Measurements from ENCODE around the gene SLC12A3.

The SLC12A3 gene

DNA sequence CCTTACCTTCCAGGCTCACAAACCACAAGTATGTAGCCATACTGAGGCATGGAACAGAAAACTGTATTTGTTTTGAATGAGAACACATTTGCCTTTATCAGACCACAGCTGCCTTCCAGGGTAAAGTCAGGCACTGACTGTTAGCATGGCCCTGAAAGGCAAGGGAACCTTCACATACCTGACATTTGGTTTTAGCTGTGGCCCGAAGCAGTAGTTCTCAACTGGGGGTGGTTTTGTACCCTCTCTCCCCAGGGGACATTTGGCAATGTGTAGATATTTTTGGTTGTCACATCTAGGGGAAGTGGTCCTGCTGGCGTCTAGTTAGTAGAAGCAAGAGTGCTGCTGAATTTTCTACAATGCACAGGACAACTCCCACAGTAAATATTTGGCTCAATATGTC lies 76.1 kb downstream of the SLC12A3 start:
- Histone ChIP-seq H3K27me3 (ENCODE audit: insufficient read depth, insufficient read length) (no peaks in the 10 kb centered on the region), H3K9ac (ENCODE audit: insufficient read length, low read depth) (no peak overlapping the region), H3K4me3 (ENCODE audit: insufficient read length, low read depth) (no peak overlapping the region), H3K9me3 (ENCODE audit: insufficient read depth, low read length) (no peaks in the 10 kb centered on the region), H3K4me1 (ENCODE audit: insufficient read depth, insufficient read length) (no peaks in the 10 kb centered on the region), H3K36me3 (ENCODE audit: insufficient read depth, insufficient read length, low read length) (peaks cover 90% of the 10 kb centered on the region)
- DNase-seq (ENCODE audit: low read depth, low spot score), result no peak
- TF ChIP-seq SUZ12 (IDR thresholded peaks at IDR 0.05; ENCODE audit: extremely low read depth, insufficient read depth, insufficient read length), result no peak
- no peak for TF ChIP-seq YY1 (IDR thresholded peaks at IDR 0.05; ENCODE audit: insufficient read depth, insufficient read length)
- TF ChIP-seq ZNF274 (IDR thresholded peaks at IDR 0.05; ENCODE audit: low read depth, low read length), result no peak

DNA sequence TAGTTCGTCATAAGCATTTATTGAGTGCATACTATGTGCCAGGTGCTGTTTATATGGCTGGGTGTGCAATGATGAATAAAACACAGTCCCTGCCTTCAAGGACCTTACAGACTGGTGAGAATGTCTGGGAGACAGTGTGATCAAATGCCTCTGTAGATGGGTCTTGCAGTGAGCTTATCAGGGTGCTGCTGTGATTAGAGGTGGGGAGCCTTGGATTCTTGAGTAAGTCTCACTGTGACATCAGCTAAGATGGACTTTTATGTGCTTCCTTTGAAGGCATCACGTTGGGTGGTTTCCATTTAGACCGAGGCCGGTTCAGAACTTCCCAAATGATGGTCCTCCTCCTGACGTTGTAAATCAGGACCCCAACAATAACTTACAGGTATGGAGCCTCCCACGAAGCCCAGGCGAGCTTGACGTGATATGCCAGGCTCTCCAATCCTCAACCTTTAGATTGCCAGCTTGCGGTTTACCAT lies 76.9 kb downstream of the SLC12A3 start:
- DNase-seq (ENCODE audit: low read depth, low spot score), result no peak
- no peak for TF ChIP-seq SUZ12 (IDR thresholded peaks at IDR 0.05; ENCODE audit: extremely low read depth, insufficient read depth, insufficient read length)
- TF ChIP-seq YY1 (IDR thresholded peaks at IDR 0.05; ENCODE audit: insufficient read depth, insufficient read length), result no peak
- no peak for TF ChIP-seq ZNF274 (IDR thresholded peaks at IDR 0.05; ENCODE audit: low read depth, low read length)
- no peaks in the 10 kb centered on the region for H3K9me3 ChIP-seq (ENCODE audit: insufficient read depth, low read length)
- H3K4me1 ChIP-seq (ENCODE audit: insufficient read depth, insufficient read length), result peaks cover 2% of the 10 kb centered on the region
- H3K27me3 ChIP-seq (ENCODE audit: insufficient read depth, insufficient read length), result no peaks in the 10 kb centered on the region
- no peak overlapping the region for H3K9ac ChIP-seq (ENCODE audit: insufficient read length, low read depth)
- no peak overlapping the region for H3K4me3 ChIP-seq (ENCODE audit: insufficient read length, low read depth)
- peaks cover 82% of the 10 kb centered on the region for H3K36me3 ChIP-seq (ENCODE audit: insufficient read depth, insufficient read length, low read length)

DNA sequence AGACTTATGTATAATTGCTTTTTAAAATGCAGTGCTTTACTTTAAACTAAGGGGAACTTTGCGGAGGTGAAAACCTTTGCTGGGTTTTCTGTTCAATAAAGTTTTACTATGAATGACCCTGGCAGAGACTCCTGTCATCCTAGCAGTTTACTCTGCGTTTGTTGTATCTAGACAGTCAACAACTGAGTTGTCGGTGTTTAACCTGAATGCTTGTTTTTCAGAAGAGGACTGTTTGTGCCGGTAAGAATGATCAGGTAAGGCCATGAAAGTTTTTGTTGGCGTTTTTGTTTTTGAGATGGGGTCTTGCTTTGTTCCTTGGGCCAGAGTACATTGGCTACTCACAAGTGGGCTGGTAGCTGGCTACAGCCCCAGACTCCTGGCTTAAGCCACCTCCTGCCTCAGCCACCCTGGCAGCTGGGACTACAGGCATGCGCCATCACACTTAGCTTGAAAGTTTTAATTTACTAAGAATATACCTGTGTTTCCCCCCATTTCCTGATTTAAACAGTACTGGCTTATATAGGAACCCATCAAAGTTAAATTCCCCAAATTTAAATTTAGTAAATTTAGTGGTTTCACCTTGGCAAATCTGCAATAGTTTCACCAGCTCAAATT lies 78.9 kb downstream of the SLC12A3 start:
- TF ChIP-seq ZNF274 (IDR thresholded peaks at IDR 0.05; ENCODE audit: low read depth, low read length) (no peak), SUZ12 (IDR thresholded peaks at IDR 0.05; ENCODE audit: extremely low read depth, insufficient read depth, insufficient read length) (no peak), YY1 (IDR thresholded peaks at IDR 0.05; ENCODE audit: insufficient read depth, insufficient read length) (no peak)
- Histone ChIP-seq H3K4me1 (ENCODE audit: insufficient read depth, insufficient read length) (peaks cover 3% of the 10 kb centered on the region), H3K9ac (ENCODE audit: insufficient read length, low read depth) (no peak overlapping the region), H3K27me3 (ENCODE audit: insufficient read depth, insufficient read length) (no peaks in the 10 kb centered on the region), H3K9me3 (ENCODE audit: insufficient read depth, low read length) (no peaks in the 10 kb centered on the region), H3K4me3 (ENCODE audit: insufficient read length, low read depth) (no peak overlapping the region), H3K36me3 (ENCODE audit: insufficient read depth, insufficient read length, low read length) (peaks cover 64% of the 10 kb centered on the region)
- no peak for DNase-seq (ENCODE audit: low read depth, low spot score)

DNA sequence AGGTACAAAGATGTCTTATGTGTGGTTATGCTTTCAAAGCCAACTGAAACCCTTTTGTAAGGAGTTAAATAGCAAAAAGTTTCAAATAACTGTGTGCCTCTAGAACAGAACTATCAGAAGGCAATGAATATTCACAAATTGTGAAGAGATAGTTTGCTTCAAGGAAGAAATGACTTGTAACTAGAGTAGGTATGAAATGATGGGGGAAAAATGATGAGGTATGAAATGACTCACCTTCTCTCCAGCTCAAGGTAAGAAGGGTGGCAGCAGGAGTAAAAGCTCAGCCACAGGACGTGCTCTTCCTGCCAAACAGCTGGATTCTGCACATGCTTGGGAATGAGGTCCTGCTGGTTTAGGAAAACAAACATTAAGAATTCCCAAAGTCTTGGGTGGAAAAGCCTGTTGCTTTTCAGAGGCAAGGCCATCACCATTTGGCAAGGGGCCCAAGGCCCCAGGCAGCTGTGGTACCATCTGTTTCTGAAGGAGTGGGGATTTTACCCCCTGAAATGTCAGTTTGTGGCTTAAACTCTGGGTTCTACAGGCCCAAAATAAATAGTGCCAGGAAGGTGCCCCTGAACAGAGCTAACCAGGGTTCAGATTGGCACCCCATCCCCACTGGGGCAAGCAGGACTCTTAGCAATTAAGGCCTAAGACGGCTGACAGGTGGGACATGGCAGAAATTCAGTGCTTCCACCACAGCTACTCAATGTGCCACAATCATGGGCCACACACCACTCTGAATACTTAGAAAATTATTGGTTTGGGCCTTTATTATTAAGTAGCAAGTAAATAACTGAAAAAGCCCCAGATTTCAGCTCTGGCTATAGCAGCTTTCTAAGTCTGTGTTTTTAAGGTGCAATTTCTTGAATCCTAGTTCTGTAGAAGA lies 80.2 kb downstream of the SLC12A3 start:
- Histone ChIP-seq H3K4me1 (ENCODE audit: insufficient read depth, insufficient read length) (peaks cover 3% of the 10 kb centered on the region), H3K9ac (ENCODE audit: insufficient read length, low read depth) (no peak overlapping the region), H3K4me3 (ENCODE audit: insufficient read length, low read depth) (no peak overlapping the region), H3K9me3 (ENCODE audit: insufficient read depth, low read length) (no peaks in the 10 kb centered on the region), H3K27me3 (ENCODE audit: insufficient read depth, insufficient read length) (no peaks in the 10 kb centered on the region), H3K36me3 (ENCODE audit: insufficient read depth, insufficient read length, low read length) (peaks cover 52% of the 10 kb centered on the region)
- no peak for TF ChIP-seq SUZ12 (IDR thresholded peaks at IDR 0.05; ENCODE audit: extremely low read depth, insufficient read depth, insufficient read length)
- no peak for TF ChIP-seq ZNF274 (IDR thresholded peaks at IDR 0.05; ENCODE audit: low read depth, low read length)
- DNase-seq (ENCODE audit: low read depth, low spot score), result no peak

DNA sequence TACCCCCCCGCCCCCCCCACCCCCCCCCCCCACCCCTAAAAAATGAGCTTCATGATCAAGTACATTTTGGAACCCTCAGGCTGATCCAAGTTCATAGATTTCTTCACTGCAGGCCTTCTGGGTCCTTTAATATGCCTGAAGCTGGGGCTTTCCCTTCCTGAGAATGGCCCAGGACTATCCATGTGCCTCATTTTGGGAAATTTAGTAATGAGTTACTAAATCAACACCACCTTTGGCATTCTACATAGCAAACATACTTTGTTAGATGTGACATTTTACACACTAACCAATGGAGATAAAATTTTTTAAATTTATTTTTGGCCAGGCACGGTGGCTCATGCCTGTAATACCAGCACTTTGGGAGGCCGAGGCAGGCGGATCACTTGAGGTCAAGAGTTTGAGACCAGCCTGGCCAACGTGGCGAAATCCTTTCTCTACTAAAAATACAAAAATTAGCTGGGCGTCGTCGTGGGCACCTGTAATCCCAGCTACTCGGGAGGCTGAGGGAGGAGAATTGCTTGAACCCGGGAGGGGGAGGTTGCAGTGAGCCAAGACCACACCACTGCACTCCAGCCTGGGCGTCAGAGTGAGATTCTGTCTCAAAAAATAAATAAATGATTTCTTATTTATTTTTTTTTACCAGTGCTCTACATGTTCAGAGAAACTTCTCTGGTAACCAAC lies 81.0 kb downstream of the SLC12A3 start:
- H3K36me3 ChIP-seq (ENCODE audit: insufficient read depth, insufficient read length, low read length), result peaks cover 44% of the 10 kb centered on the region
- DNase-seq (ENCODE audit: low read depth, low spot score), result no peak
- TF ChIP-seq SUZ12 (IDR thresholded peaks at IDR 0.05; ENCODE audit: extremely low read depth, insufficient read depth, insufficient read length) (no peak), YY1 (IDR thresholded peaks at IDR 0.05; ENCODE audit: insufficient read depth, insufficient read length) (no peak), ZNF274 (IDR thresholded peaks at IDR 0.05; ENCODE audit: low read depth, low read length) (no peak)
- H3K9ac ChIP-seq (ENCODE audit: insufficient read length, low read depth), result no peak overlapping the region
- no peak overlapping the region for H3K4me3 ChIP-seq (ENCODE audit: insufficient read length, low read depth)
- peaks cover 3% of the 10 kb centered on the region for H3K4me1 ChIP-seq (ENCODE audit: insufficient read depth, insufficient read length)
- no peaks in the 10 kb centered on the region for H3K27me3 ChIP-seq (ENCODE audit: insufficient read depth, insufficient read length)
- no peaks in the 10 kb centered on the region for H3K9me3 ChIP-seq (ENCODE audit: insufficient read depth, low read length)

DNA sequence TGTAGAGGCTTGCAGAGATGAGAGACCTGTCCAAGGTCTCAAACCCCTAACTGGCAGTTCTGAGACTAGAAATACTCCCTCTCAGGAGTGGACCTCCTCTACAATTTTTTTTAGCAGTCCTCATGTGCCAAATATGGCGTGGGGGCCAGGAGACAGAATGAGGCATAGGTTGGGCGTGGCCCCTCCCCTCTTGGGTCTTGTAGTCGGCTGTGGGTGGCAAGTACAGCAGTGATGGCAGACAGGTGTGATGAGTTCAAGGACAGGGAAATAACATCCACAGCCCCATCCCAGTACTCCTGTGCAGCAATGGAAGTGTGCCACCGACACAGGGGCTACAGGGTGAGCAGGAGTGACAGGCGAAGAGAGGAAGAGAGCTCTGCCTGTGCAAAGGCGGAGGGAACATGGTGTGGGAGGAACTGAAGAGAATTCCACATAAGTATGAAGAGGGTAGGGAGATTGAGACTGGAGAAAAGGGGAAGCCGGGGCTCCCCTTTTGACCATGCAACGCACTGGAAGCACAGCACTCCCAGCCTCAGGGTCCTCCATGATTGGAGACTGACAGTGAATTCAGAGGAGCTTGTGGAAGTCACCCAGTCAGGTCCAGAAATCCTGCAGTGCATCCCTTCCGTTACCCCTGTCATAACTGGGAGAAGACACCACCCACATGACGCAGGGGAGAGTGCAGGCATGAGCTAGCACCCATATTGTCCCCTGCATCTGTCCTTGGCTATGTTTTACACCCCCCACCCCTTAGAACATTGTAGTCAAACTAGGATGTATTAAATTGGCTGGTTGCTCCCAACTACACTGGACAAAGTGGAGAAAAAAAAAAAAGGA lies 82.0 kb downstream of the SLC12A3 start:
- peaks cover 34% of the 10 kb centered on the region for H3K36me3 ChIP-seq (ENCODE audit: insufficient read depth, insufficient read length, low read length)
- no peak overlapping the region for H3K9ac ChIP-seq (ENCODE audit: insufficient read length, low read depth)
- no peaks in the 10 kb centered on the region for H3K27me3 ChIP-seq (ENCODE audit: insufficient read depth, insufficient read length)
- peaks cover 3% of the 10 kb centered on the region for H3K4me1 ChIP-seq (ENCODE audit: insufficient read depth, insufficient read length)
- no peaks in the 10 kb centered on the region for H3K9me3 ChIP-seq (ENCODE audit: insufficient read depth, low read length)
- TF ChIP-seq YY1 (IDR thresholded peaks at IDR 0.05; ENCODE audit: insufficient read depth, insufficient read length) (no peak), SUZ12 (IDR thresholded peaks at IDR 0.05; ENCODE audit: extremely low read depth, insufficient read depth, insufficient read length) (no peak), ZNF274 (IDR thresholded peaks at IDR 0.05; ENCODE audit: low read depth, low read length) (no peak)
- H3K4me3 ChIP-seq (ENCODE audit: insufficient read length, low read depth), result no peak overlapping the region
- DNase-seq (ENCODE audit: low read depth, low spot score), result no peak
